Measurements from ENCODE around the gene SYNJ2.

DNA sequence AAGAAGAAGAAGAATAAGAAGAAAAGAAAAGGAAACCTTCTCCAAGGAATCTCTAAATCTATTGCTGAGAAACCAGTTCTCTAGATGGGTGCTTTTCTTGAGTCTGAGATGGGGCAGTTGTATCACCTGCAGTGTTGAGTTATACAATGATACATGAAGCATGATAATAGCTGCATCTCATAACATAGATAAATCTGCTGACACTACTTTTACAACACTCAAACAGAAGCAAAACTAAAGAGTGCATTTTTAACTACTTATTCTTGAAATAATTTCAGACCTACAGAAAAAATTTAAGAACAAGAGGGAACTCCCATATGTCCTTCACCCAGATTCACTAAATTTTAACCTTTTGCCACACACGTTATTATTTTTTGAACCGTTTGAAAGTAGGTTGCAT is 70.3 kb downstream of the SYNJ2 start:
- no peak for TF ChIP-seq EZH2 (IDR thresholded peaks at IDR 0.05; ENCODE audit: insufficient read depth, poor library complexity, severe bottlenecking)
- no peak for TF ChIP-seq EZH2phosphoT487 (IDR thresholded peaks at IDR 0.05; ENCODE audit: insufficient read depth, low read depth)
